Esophagus squamous epithelium (tissue), 5 donors: ENCODE measurements around the gene HMGCL. TPM values are rescaled to one million over a fixed set of nuclear protein-coding genes. Genes with fewer than 3 reads are reported as not detected.
A peak's percentile ranks its signal among the peaks of the same experiment; 100 is the strongest.
"Not testable (repeated sequence)": the region's sequence is repeated elsewhere in the genome, so short reads cannot be mapped to it uniquely, and the experiment has no call there.

Experiments used
- DNase-seq: peaks from one replicate; lab custom pipeline; 2025; lab: John Stamatoyannopoulos, UW
- H3K27ac ChIP-seq, 4 donors: fragments of 200-600 bp; sonication (generic); one replicate each; pipeline ENCODE4 v1.5.1; 2016 to 2019; ENCODE audit warnings: mild to moderate bottlenecking in 1 of 4
- H3K27me3 ChIP-seq, 4 donors: fragments of 200-600 bp; sonication (generic); 1 replicate in 3 of 4; 2 replicates in 1 of 4; pipeline versions ENCODE4 v1.5.1 to v1.6.0; 2017 to 2021; ENCODE audit warnings: antibody characterized with exemption in 1 of 4
- H3K36me3 ChIP-seq, 3 donors: fragments of 200-600 bp; sonication (generic); one replicate each; pipeline ENCODE4 v1.5.1; 2016 to 2019
- H3K4me1 ChIP-seq, 3 donors: fragments of 200-600 bp; sonication (generic); one replicate each; pipeline ENCODE4 v1.5.1; 2017 to 2019
- H3K4me3 ChIP-seq, 4 donors: fragments of 200-600 bp; sonication (generic); 1 replicate in 3 of 4; 2 replicates in 1 of 4; pipeline ENCODE4 v1.5.1; 2016 to 2019; ENCODE audit warnings: mild to moderate bottlenecking in 2 of 4, moderate library complexity in 1 of 4
- H3K9me3 ChIP-seq, 3 donors: fragments of 200-600 bp; sonication (generic); one replicate each; pipeline ENCODE4 v1.5.1; 2016 to 2019
- CTCF ChIP-seq, 6 experiments: fragments of 450-650 bp in 4 of 6; fragments of 200-600 bp in 2 of 6; sonication (generic) in 2 of 6; IDR thresholded peaks; one replicate each; pipeline ENCODE4 v1.5.1; 2016 to 2019; ENCODE audit warnings: antibody characterized with exemption in 6 of 6, mild to moderate bottlenecking in 4 of 6, moderate library complexity in 4 of 6
- POLR2A ChIP-seq, 4 donors: fragments of 450-650 bp; IDR thresholded peaks; one replicate each; pipeline ENCODE4 v1.6.1; 2017; ENCODE audit warnings: antibody characterized with exemption in 4 of 4, mild to moderate bottlenecking in 4 of 4, moderate library complexity in 3 of 4
- WGBS, 2 donors: methylation state at CpG; one replicate each; pipeline ENCODE4 v1.1.5; 2018; 5-methylcytosine and 5-hydroxymethylcytosine counted together
- intact Hi-C: fragments of 100-400 bp; cut with DNase I; formaldehyde crosslinking; loops from one replicate; pipeline ENCODE4 v1.15.0; 2022
- total RNA-seq, 4 donors: library from RNA; depleted of rRNA; stranded (reverse); fragments of >200 nt; gene quantifications; one replicate each; pipeline ENCODE4 v1.1.0, GENCODE V29; 2016
- donor health status: DM: yes; HTN: yes; CAD: no.

Gene HMGCL
- total RNA-seq, 4 donors from 2014 or later, result 14.3 to 38.9 (median 26.6) TPM

DNA sequence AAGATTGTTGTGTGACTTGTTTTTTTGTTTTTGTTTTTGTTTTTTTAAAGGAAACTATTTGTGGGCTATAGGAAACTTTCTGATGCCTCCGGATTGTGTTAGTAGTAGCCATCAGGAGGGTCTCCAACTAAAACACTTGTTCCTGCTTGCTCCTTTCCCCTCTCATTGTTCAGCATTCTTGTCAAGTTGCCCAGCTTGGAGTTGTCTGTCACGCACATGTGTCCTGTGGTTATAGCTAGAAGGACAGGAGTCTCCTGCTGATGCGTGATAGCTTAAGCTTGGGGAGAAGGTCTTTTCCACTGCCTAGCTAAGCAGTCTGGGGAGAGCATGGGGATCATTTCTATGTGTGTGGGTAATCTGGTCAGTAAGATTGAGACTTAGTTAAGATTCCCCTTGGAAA, 37.5 kb downstream of the HMGCL start:
- no peak overlapping the region for H3K4me3 ChIP-seq
- WGBS, 2 donors, result 88 to 94% methylated on average over 2 to 3 of the region's 3 CpGs
- no peak overlapping the region for H3K27ac ChIP-seq
- peaks cover 12 to 25% (median 17%) of the 10 kb centered on the region in 3 donors for H3K4me1 ChIP-seq
- TF ChIP-seq CTCF (IDR thresholded peaks at IDR 0.05) (no peak), POLR2A (IDR thresholded peaks at IDR 0.05) (no peak)
- no peaks in the 10 kb centered on the region for H3K9me3 ChIP-seq
- no peaks in the 10 kb centered on the region for H3K27me3 ChIP-seq
- peaks cover 0 to 68% (median 13%) of the 10 kb centered on the region in 3 donors for H3K36me3 ChIP-seq
- DNase-seq, result no peak
- intact Hi-C loops, result no loop called here

DNA sequence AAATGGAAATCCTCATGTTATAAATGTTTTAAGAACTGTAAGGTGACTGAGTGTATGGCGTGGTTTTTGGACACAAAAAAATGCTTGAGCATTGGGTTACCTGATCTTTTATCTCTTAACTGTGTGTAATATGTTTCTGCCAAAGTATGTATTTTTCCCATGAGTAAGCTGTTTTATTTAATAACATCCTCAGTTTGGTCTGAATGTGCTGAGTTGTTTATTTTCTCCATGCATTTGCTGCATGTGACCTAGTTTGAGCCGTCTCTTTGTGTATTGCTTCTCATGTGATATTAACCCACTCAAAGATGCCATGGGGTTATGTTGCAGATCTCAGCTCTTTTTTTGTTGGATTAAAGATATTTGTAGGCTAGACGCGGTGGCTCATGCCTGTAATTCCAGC, 40.4 kb downstream of the HMGCL start:
- Histone ChIP-seq H3K36me3 (peaks cover 0 to 95% (median 13%) of the 10 kb centered on the region in 3 donors), H3K27me3 (no peaks in the 10 kb centered on the region), H3K27ac (no peak overlapping the region), H3K4me1 (peaks cover under 1 to 12% (median 1%) of the 10 kb centered on the region in 3 donors), H3K9me3 (no peaks in the 10 kb centered on the region), H3K4me3 (no peak overlapping the region)
- TF ChIP-seq POLR2A (IDR thresholded peaks at IDR 0.05), result no peak
- no peak for TF ChIP-seq CTCF (IDR thresholded peaks at IDR 0.05)
- intact Hi-C loops, result no loop called here
- 75 to 84% methylated on average over 4 of the region's 4 CpGs for WGBS, 2 donors
- DNase-seq, result no peak

DNA sequence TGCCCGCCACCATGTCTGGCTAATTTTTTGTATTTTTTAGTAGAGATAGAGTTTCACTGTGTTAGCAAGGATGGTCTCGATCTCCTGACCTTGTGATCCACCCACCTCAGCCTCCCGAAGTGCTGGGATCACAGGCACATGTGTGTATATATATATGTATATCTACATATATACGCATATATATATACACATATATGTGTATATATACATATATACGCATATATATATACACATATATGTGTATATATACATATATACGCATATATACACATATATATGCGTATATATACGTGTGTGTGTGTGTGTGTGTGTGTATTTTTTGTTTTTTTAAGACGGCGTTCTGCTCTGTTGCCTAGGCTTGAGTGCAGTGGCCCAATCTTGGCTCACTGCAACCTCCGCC, 42.1 kb downstream of the HMGCL start:
- H3K4me3 ChIP-seq, H3K27ac ChIP-seq, DNase-seq, H3K27me3 ChIP-seq, intact Hi-C loops, H3K9me3 ChIP-seq: not testable (repeated sequence)
- Histone ChIP-seq H3K4me1 (peaks cover 12 to 24% (median 15%) of the 10 kb centered on the region in 3 donors), H3K36me3 (peaks cover 0 to 83% (median 13%) of the 10 kb centered on the region in 3 donors)
- 88 to 92% methylated on average over 11 of the region's 11 CpGs for WGBS, 2 donors

DNA sequence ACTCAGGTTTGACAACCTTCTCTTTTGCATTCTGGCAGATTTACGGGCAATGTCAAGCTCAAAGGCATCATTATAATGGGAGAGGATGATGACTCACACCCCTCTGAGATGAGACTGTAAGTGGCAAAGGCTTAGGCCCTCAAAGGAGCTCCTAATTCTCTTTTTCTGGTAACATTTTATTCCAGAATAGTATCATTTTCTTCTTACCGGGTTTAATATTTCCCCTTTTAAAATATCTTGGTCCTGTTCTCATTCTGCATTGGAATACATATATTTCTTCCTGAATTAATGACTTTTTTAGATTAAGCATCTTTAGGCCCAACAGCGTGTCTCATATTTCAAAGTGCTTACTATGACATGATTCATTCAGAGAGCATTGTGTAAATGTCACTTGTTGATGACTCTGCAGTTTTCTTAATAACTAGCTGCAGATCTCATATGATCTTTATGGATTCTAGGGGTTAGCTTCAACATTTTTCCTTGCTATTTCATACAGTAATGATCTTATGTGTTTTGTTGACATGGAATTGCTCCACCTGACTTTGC, 45.3 kb downstream of the HMGCL start:
- Histone ChIP-seq H3K4me3 (no peak overlapping the region), H3K9me3 (no peaks in the 10 kb centered on the region), H3K36me3 (peaks cover 0 to 50% (median 0%) of the 10 kb centered on the region in 3 donors), H3K27me3 (no peaks in the 10 kb centered on the region), H3K27ac (peak overlapping the region in 3 of 4 donors; percentile 86 to 97 (median 89)), H3K4me1 (peaks cover 19 to 38% (median 22%) of the 10 kb centered on the region in 3 donors)
- TF ChIP-seq CTCF (IDR thresholded peaks at IDR 0.05) (no peak), POLR2A (IDR thresholded peaks at IDR 0.05) (no peak)
- DNase-seq, result no peak
- intact Hi-C loops, result no loop called here
- 29 to 43% methylated on average over 3 of the region's 3 CpGs for WGBS, 2 donors

DNA sequence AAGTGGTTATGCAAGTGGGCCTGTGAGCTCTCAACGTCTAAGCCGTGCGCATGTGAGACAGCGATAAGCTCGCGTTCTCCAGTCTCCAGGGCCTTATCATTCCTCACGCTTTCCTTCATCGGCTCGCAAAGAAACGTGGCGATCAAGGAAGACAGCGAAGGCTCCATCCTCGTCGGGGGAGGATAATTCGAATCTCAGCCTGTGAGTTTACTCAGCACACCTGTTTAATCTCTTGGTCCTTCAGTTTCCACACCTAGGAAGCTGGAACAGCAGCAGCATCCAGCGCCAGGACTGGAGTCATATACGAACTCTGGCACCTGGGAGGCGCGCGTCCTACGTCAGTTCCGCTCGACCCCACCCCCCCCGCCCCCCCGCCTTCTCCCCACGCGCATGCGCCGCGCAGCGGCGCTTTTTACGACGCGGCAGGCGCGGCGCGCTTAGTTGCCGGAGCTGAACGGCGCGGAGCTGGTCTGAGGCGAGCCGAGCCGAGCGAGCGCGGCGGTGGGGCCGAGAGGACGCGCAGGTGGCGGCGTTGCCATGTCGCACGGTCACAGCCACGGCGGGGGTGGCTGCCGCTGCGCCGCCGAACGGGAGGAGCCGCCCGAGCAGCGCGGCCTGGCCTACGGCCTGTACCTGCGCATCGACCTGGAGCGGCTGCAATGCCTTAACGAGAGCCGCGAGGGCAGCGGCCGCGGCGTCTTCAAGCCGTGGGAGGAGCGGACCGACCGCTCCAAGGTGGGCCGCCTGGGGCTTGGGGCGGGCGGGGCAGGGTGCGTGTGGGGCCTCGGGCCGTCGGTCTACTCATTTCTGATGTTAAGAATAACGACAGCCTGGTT, 47.0 kb downstream of the HMGCL start, which contains the start of gene PITHD1:
PITHD1 (plus strand) TSS at position 440 of the 836 bp plus-strand sequence; CDS start at position 538, 98 bp downstream.
- Histone ChIP-seq H3K4me1 (peaks cover 19 to 38% (median 22%) of the 10 kb centered on the region in 3 donors), H3K27ac (peak within 1 kb of the TSS; percentile 86 to 97 (median 92)), H3K27me3 (no peaks in the 10 kb centered on the region), H3K4me3 (peak within 1 kb of the TSS; percentile 63 to 95 (median 90)), H3K36me3 (peaks cover 0 to 33% (median 0%) of the 10 kb centered on the region in 3 donors), H3K9me3 (no peaks in the 10 kb centered on the region)
- 0 to 1% methylated on average over 13 to 45 of the region's 91 CpGs for WGBS, 2 donors
- intact Hi-C loops, result no loop called here
- peak in 3 of 4 donors; percentile 84 to 94 (median 89) for TF ChIP-seq POLR2A (IDR thresholded peaks at IDR 0.05)
- TF ChIP-seq CTCF (IDR thresholded peaks at IDR 0.05), result no peak
- DNase-seq, result no peak
